OCI-LY3 (cell line): ENCODE results near the gene UBN1.

ENCODE experiments used
- EZH2phosphoT487 ChIP-seq: fragments of 200-600 bp; shearing (Covaris generic); IDR thresholded peaks from 2 replicates; pipeline ENCODE4 v1.6.1; 2018; ENCODE audit warnings: antibody characterized with exemption, mixed run types, low read depth
- TF ChIP-seq, protein P1 (sequence below): fragments of 200-600, 300-600 bp; sonication (generic); IDR thresholded peaks from 2 replicates; pipeline ENCODE4 v1.5.1; 2014; ENCODE audit warnings: antibody characterized with exemption, low read length, low read depth

- TF ChIP-seq, protein P1, sequence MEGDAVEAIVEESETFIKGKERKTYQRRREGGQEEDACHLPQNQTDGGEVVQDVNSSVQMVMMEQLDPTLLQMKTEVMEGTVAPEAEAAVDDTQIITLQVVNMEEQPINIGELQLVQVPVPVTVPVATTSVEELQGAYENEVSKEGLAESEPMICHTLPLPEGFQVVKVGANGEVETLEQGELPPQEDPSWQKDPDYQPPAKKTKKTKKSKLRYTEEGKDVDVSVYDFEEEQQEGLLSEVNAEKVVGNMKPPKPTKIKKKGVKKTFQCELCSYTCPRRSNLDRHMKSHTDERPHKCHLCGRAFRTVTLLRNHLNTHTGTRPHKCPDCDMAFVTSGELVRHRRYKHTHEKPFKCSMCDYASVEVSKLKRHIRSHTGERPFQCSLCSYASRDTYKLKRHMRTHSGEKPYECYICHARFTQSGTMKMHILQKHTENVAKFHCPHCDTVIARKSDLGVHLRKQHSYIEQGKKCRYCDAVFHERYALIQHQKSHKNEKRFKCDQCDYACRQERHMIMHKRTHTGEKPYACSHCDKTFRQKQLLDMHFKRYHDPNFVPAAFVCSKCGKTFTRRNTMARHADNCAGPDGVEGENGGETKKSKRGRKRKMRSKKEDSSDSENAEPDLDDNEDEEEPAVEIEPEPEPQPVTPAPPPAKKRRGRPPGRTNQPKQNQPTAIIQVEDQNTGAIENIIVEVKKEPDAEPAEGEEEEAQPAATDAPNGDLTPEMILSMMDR = no peak
- no peak for TF ChIP-seq EZH2phosphoT487
Observed at GRCh38 chr16:4798456-4798855, 48.8 kb upstream of the UBN1 start.
